SK-N-SH treated with all-trans-retinoic acid at 6 μM for 48 hours (cell line): ENCODE data around the gene PARD3B.

Experiments
- OSR1 ChIP-seq: fragments of 250-450 bp; sonication (Bioruptor Pico); IDR thresholded peaks from 2 replicates; pipeline ENCODE4 v1.8.0; 2022; ENCODE audit warnings: moderate library complexity, mild to moderate bottlenecking, inconsistent platforms
- PPARA ChIP-seq: fragments of 250-450 bp; sonication (Bioruptor Pico); IDR thresholded peaks from 2 replicates; pipeline ENCODE4 v1.5.0; 2020; ENCODE audit warnings: mild to moderate bottlenecking, borderline replicate concordance
- TOX ChIP-seq: fragments of 250-450 bp; sonication (Bioruptor Pico); IDR thresholded peaks from 2 replicates; pipeline ENCODE4 v1.8.0; 2021; ENCODE audit warnings: mild to moderate bottlenecking, moderate library complexity, borderline replicate concordance
- TF ChIP-seq, protein P1 (sequence below): fragments of 250-450 bp; sonication (Bioruptor Pico); IDR thresholded peaks from 2 replicates; pipeline ENCODE4 v1.5.1; 2020; ENCODE audit warnings: low read depth, mild to moderate bottlenecking, moderate library complexity
- TF ChIP-seq, protein P2 (sequence below): fragments of 250-450 bp; sonication (Bioruptor Pico); IDR thresholded peaks from 2 replicates; pipeline ENCODE4 v1.8.0; 2020; ENCODE audit warnings: mild to moderate bottlenecking, moderate library complexity, borderline replicate concordance

GRCh38 chr2:205337274-205337673 lies 792.0 kb downstream of the PARD3B start:
- no peak for TF ChIP-seq PPARA (CRISPR knock-in tag)
- no peak for TF ChIP-seq TOX
- TF ChIP-seq, protein P1, sequence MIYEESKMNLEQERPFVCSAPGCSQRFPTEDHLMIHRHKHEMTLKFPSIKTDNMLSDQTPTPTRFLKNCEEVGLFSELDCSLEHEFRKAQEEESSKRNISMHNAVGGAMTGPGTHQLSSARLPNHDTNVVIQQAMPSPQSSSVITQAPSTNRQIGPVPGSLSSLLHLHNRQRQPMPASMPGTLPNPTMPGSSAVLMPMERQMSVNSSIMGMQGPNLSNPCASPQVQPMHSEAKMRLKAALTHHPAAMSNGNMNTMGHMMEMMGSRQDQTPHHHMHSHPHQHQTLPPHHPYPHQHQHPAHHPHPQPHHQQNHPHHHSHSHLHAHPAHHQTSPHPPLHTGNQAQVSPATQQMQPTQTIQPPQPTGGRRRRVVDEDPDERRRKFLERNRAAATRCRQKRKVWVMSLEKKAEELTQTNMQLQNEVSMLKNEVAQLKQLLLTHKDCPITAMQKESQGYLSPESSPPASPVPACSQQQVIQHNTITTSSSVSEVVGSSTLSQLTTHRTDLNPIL (CRISPR knock-in tag) = no peak
- TF ChIP-seq, protein P2, sequence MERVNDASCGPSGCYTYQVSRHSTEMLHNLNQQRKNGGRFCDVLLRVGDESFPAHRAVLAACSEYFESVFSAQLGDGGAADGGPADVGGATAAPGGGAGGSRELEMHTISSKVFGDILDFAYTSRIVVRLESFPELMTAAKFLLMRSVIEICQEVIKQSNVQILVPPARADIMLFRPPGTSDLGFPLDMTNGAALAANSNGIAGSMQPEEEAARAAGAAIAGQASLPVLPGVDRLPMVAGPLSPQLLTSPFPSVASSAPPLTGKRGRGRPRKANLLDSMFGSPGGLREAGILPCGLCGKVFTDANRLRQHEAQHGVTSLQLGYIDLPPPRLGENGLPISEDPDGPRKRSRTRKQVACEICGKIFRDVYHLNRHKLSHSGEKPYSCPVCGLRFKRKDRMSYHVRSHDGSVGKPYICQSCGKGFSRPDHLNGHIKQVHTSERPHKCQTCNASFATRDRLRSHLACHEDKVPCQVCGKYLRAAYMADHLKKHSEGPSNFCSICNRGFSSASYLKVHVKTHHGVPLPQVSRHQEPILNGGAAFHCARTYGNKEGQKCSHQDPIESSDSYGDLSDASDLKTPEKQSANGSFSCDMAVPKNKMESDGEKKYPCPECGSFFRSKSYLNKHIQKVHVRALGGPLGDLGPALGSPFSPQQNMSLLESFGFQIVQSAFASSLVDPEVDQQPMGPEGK = no peak
- TF ChIP-seq OSR1 (CRISPR knock-in tag) = no peak
